Heart left ventricle (tissue), 16 donors: ENCODE results near the gene CDCP1. TPM values are rescaled to one million over a fixed set of nuclear protein-coding genes. Genes with fewer than 3 reads are reported as not detected.

Source experiments
- ATAC-seq, 4 donors: fragments of 200-7000 bp; cut with Tn5 transposase; one replicate each; pipeline ENCODE4 v1.9.1; 2020 to 2022; ENCODE audit warnings: moderate library complexity in 4 of 4, mild to moderate bottlenecking in 3 of 4, moderate number of reproducible peaks in 1 of 4
- DNase-seq, 5 donors: peaks; one replicate each; pipeline ENCODE4 v3.0.0-alpha.2; 2020
- H3K27ac ChIP-seq, 12 donors: fragments of 200-600 bp; sonication (generic) in 4 of 12; one replicate each; pipeline versions ENCODE4 v1.5.0 to v1.8.0; 2016 to 2022; ENCODE audit warnings: mild to moderate bottlenecking in 2 of 12
- H3K27me3 ChIP-seq, 9 donors: fragments of 200-600 bp; sonication (generic) in 2 of 9; one replicate each; pipeline versions ENCODE4 v1.5.1 to v1.8.0; 2016 to 2022; ENCODE audit warnings: mild to moderate bottlenecking in 3 of 9
- H3K36me3 ChIP-seq, 9 donors: fragments of 200-600 bp; sonication (generic) in 2 of 9; one replicate each; pipeline versions ENCODE4 v1.5.0 to v1.8.0; 2018 to 2022; ENCODE audit warnings: mild to moderate bottlenecking in 2 of 9
- H3K4me1 ChIP-seq, 12 donors: fragments of 200-600 bp; sonication (generic) in 4 of 12; one replicate each; pipeline versions ENCODE4 v1.5.0 to v1.8.0; 2016 to 2022; ENCODE audit warnings: mild to moderate bottlenecking in 3 of 12
- H3K4me3 ChIP-seq, 12 donors: fragments of 200-600 bp; sonication (generic) in 4 of 12; one replicate each; pipeline versions ENCODE4 v1.5.0 to v1.8.0; 2017 to 2022; ENCODE audit warnings: mild to moderate bottlenecking in 9 of 12, moderate library complexity in 4 of 12
- H3K9me3 ChIP-seq, 12 donors: fragments of 200-600 bp; sonication (generic) in 4 of 12; one replicate each; pipeline versions ENCODE4 v1.5.0 to v1.8.0; 2016 to 2022; ENCODE audit warnings: mild to moderate bottlenecking in 1 of 12
- POLR2A ChIP-seq, 2 donors: fragments of 450-650 bp; IDR thresholded peaks; one replicate each; pipeline ENCODE4 v1.6.1; 2017; ENCODE audit warnings: antibody characterized with exemption in 2 of 2, mild to moderate bottlenecking in 2 of 2, moderate library complexity in 2 of 2
- WGBS, 4 donors: extraction: QIAGEN DNeasy Blood & Tissue Kit in 2 of 4; methylation state at CpG; one replicate each; pipeline versions ENCODE4 v1.1.5 to v1.1.7; 2013 to 2018; 5-methylcytosine and 5-hydroxymethylcytosine counted together
- intact Hi-C, 10 donors: fragments of 100-400 bp; cut with DNase I; formaldehyde crosslinking; loops; one replicate each; pipeline versions ENCODE4 v1.11.1 to v1.14.2; 2022
- polyA plus RNA-seq, 2 donors: library from polyadenylated mRNA; stranded (reverse); fragments of 200-250 nt; gene quantifications; one replicate each; pipeline ENCODE4 v1.2.3, GENCODE V29; 2013
- total RNA-seq, 9 donors: library from RNA; depleted of rRNA in 2 of 9; stranded (reverse); fragments of >200 nt in 2 of 9; fragmentation: NEBNext Ultra II Directional in 3 of 9; extraction: Animal tissue kit (Norgen Biotek cat#: 25700) in 3 of 9; gene quantifications; one replicate each; pipeline versions ENCODE4 v1.1.0 to v1.2.4, GENCODE V29; 2016 to 2023
- TF ChIP-seq, protein P1 (sequence below), 12 donors: fragments of 200-600 bp; sonication (generic) in 4 of 12; IDR thresholded peaks; one replicate each; pipeline versions ENCODE4 v1.5.0 to v1.8.0; 2018 to 2022; ENCODE audit warnings: antibody characterized with exemption in 12 of 12, mild to moderate bottlenecking in 5 of 12
- donor health status: ischemic (EF 13 %, LVEDD 7.1; RV severe dilation, severe dysfunction).
- donor health status: healthy with polysubstance abuse.
- donor health status: DM: no; HTN: yes; CAD: no.
- donor health status: DM: no; HTN: no; CAD: no.
- donor health status: ischemic (EF 25% LVEDD 6.9; RV normal size, moderate dysfunction).
- donor health status: ischemic (EF 25% LVEDD 5.7; RV mildly dilated, moderate dysfunction).
- donor health status: healthy.
- donor health status: DM: yes; HTN: yes; CAD: no.
- donor health status: ischemic (EF 35%, LVEDD 5.7; RV mildly dilated, moderate dysfunction).
- donor health status: nonischemic (EF 11% LVEDD 7.7; RV severe dilation, severe dysfunction).
- donor health status: DM: yes; HTN: yes; CAD: no.
- donor health status: PGD.
- donor health status: ischemic (EF 29% LVEDD 5.4; RV normal size, mild dysfunction).
- donor health status: nonischemic (EF 23%, LVEDD 6.1; RV moderate dilation, normal function).

CDCP1 gene
- total and polyA plus RNA-seq, 11 donors = 0.11 to 5.8 (median 0.38) TPM

DNA sequence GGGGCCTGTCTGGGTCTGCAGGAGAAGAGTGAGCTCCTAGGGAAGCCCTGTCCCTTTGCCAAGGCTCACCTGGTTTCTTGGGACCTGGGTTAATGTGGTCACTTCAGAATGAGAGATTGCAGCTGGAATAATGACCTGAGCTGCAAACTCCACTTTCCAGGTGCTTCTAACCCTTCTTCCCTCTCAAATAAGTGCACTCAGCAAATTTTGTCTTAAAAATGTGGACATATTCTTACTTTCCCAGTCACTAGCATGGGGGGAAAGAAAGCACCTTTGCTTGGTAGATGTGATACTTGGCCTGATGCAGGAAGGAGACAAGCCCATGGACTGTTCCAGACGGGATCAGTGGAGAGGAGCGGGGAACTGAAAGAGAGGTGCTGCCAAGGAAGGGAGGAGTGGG, 38.9 kb upstream of the CDCP1 start:
- H3K9me3 ChIP-seq = no peaks in the 10 kb centered on the region
- no peaks in the 10 kb centered on the region for H3K4me1 ChIP-seq
- no peak overlapping the region for H3K4me3 ChIP-seq
- intact Hi-C loops = no loop called here
- no peaks in the 10 kb centered on the region for H3K27me3 ChIP-seq
- H3K27ac ChIP-seq = no peak overlapping the region
- 88 to 95% (median 93%) methylated on average over 2 of the region's 2 CpGs for WGBS, 4 donors
- no peak for TF ChIP-seq POLR2A (IDR thresholded peaks at IDR 0.05)
- TF ChIP-seq, protein P1, sequence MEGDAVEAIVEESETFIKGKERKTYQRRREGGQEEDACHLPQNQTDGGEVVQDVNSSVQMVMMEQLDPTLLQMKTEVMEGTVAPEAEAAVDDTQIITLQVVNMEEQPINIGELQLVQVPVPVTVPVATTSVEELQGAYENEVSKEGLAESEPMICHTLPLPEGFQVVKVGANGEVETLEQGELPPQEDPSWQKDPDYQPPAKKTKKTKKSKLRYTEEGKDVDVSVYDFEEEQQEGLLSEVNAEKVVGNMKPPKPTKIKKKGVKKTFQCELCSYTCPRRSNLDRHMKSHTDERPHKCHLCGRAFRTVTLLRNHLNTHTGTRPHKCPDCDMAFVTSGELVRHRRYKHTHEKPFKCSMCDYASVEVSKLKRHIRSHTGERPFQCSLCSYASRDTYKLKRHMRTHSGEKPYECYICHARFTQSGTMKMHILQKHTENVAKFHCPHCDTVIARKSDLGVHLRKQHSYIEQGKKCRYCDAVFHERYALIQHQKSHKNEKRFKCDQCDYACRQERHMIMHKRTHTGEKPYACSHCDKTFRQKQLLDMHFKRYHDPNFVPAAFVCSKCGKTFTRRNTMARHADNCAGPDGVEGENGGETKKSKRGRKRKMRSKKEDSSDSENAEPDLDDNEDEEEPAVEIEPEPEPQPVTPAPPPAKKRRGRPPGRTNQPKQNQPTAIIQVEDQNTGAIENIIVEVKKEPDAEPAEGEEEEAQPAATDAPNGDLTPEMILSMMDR (IDR thresholded peaks at IDR 0.05) = no peak
- DNase-seq (no peak), ATAC-seq (no peak)
- no peaks in the 10 kb centered on the region for H3K36me3 ChIP-seq

DNA sequence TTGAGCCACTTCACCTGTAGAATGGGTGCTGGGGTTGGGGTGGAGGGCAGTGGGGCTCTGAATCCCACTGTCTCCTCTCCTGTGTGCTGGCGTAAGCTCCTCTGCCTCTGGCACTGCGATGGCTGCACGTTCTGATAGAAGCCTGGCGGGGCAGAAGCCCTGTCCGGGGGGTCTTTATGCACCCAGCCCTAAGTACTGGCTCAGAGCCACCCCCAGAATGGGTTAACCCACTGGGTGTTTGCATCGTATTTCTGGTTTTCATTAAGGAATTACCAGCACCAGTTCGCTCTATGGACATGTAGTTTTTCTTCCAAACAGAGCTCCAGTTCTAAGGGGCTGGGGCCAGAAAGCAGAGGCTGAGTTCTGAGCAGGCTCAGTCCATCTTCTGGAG, 37.7 kb upstream of the CDCP1 start:
- H3K9me3 ChIP-seq = no peaks in the 10 kb centered on the region
- TF ChIP-seq POLR2A (IDR thresholded peaks at IDR 0.05) = no peak
- no peaks in the 10 kb centered on the region for H3K4me1 ChIP-seq
- ATAC-seq (no peak), DNase-seq (no peak)
- H3K36me3 ChIP-seq = no peaks in the 10 kb centered on the region
- no peaks in the 10 kb centered on the region for H3K27me3 ChIP-seq
- WGBS, 4 donors = 84 to 96% (median 91%) methylated on average over 4 to 7 of the region's 7 CpGs
- no peak overlapping the region for H3K4me3 ChIP-seq
- H3K27ac ChIP-seq = no peak overlapping the region
- intact Hi-C loops = no loop called here

DNA sequence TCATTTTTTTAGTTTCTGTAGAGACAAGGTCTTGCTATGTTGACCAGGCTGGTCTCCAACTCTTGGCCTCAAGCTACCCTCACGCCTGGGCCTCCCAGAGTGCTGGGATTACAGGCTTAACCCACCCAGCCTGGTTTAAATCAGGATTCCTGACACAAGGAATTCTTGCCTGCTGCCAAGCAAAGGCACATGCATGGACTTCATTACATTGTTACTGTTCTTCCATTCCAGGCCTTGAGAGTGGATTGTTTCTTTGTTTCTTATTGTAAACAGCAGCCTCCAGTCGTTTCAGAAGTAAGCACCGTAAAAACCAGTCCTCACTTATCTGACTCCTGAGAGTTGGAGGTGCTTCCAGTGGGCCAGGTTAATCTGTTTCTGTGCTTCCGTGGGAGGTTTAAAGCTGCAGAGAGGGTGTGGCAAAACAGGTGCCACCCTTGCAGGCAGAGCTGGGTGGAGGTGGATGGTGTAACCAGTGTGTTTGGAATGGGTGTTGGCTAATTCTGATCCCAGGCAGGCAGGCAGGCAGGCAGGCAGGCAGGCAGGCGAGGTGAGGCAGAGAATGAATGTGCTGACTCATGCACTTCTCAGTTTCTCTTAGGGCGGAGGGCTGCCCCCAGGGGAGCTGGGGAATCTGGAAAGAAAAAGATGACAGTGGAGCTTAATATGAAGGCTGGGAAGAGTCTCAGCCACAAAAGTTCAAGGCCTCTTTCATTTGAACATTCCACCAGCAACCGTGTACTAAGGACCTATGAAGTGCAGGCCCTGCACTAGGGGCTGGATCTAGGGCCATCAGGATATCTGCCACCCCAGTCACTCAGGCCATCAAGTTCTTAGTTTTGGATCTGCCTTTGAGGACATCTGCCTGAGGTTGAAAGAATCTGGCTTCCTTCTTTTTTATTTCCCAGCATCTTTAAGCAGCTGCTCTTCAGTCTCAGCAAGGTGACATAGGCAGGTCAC, 37.0 kb upstream of the CDCP1 start:
- Histone ChIP-seq H3K27ac (peak overlapping the region in 1 of 12 donors; percentile 29), H3K4me3 (no peak overlapping the region), H3K27me3 (no peaks in the 10 kb centered on the region), H3K4me1 (no peaks in the 10 kb centered on the region), H3K9me3 (no peaks in the 10 kb centered on the region), H3K36me3 (no peaks in the 10 kb centered on the region)
- intact Hi-C loops = no loop called here
- ATAC-seq (peak in 2 of 4 donors; percentile 32 to 56), DNase-seq (no peak)
- 49 to 52% (median 51%) methylated on average over 7 of the region's 7 CpGs for WGBS, 4 donors
- no peak for TF ChIP-seq POLR2A (IDR thresholded peaks at IDR 0.05)
- TF ChIP-seq, protein P1 (IDR thresholded peaks at IDR 0.05) = no peak

DNA sequence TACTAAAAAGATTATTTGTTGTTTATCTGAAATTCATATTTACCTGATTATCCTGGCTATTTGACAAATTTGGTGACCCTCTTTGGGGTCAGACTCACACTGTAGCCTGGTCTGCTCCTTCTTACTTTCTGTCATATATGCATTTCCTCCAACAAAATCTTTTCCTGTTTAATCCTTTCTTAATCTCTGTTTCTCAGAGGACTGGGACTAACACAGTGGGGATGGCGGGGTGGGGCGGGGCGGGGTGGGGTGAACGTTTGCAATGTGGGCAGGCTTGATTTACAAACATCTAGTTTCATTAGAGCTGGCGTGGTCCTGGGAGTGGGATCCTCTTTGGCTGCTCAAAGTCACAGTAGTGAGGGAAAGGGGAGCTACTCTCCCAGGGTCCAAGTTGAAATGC, 35.3 kb upstream of the CDCP1 start:
- no peaks in the 10 kb centered on the region for H3K4me1 ChIP-seq
- H3K4me3 ChIP-seq = no peak overlapping the region
- 54 to 70% (median 69%) methylated on average over 5 of the region's 5 CpGs for WGBS, 4 donors
- ATAC-seq = no peak
- no peaks in the 10 kb centered on the region for H3K27me3 ChIP-seq
- DNase-seq = no peak
- TF ChIP-seq POLR2A (IDR thresholded peaks at IDR 0.05) = no peak
- TF ChIP-seq, protein P1 (IDR thresholded peaks at IDR 0.05) = no peak
- no peaks in the 10 kb centered on the region for H3K9me3 ChIP-seq
- no peaks in the 10 kb centered on the region for H3K36me3 ChIP-seq
- H3K27ac ChIP-seq = no peak overlapping the region
- intact Hi-C loops = no loop called here
